CD4-positive, CD25-positive, alpha-beta regulatory T cell (primary cell): ENCODE results near the gene EPS8L1. TPM values are rescaled to one million over a fixed set of nuclear protein-coding genes. Genes with fewer than 3 reads are reported as not detected.
"Not testable (repeated sequence)": the region's sequence is repeated elsewhere in the genome, so short reads cannot be mapped to it uniquely, and the experiment has no call there.

Experiments
- ATAC-seq, 2 donors: fragments of 150-1000 bp; cut with Tn5 transposase; one replicate each; pipeline ENCODE4 v1.10.0; 2021; ENCODE audit warnings: low read depth in 2 of 2, moderate number of reproducible peaks in 2 of 2, moderate library complexity in 1 of 2
- DNase-seq, 3 donors: peaks; one replicate each; pipeline versions ENCODE4 v3.0.0 to v3.0.0-alpha.2; 2012 to 2022; ENCODE audit warnings: mixed read lengths in 1 of 3
- H3K27ac ChIP-seq: one replicate; pipeline ENCODE4 v1.7.0; 2013; ENCODE audit warnings: mild to moderate bottlenecking, low read length; ENCODE audit not compliant: insufficient read depth, poor library complexity, severe bottlenecking
- H3K27me3 ChIP-seq: one replicate; pipeline ENCODE4 v1.7.0; 2013; ENCODE audit warnings: low read length; ENCODE audit not compliant: control insufficient read depth, insufficient read depth
- H3K36me3 ChIP-seq: one replicate; pipeline ENCODE4 v1.7.0; 2013; ENCODE audit warnings: mild to moderate bottlenecking, low read length, moderate library complexity; ENCODE audit not compliant: control insufficient read depth, insufficient read depth
- H3K4me1 ChIP-seq: 2 replicates; pipeline ENCODE4 v1.7.0; 2013; ENCODE audit warnings: mild to moderate bottlenecking, low read length; ENCODE audit not compliant: insufficient read depth, control insufficient read depth, poor library complexity, severe bottlenecking
- H3K4me3 ChIP-seq: one replicate; pipeline ENCODE4 v1.7.0; 2013; ENCODE audit warnings: low read depth, mild to moderate bottlenecking, low read length, moderate library complexity
- H3K9me3 ChIP-seq, 2 experiments: 1 replicate in 1 of 2; 2 replicates in 1 of 2; pipeline ENCODE4 v1.7.0; 2013; ENCODE audit warnings: low read length in 2 of 2, mild to moderate bottlenecking in 1 of 2, moderate library complexity in 1 of 2; ENCODE audit not compliant: control insufficient read depth in 2 of 2
- H3K27ac Mint-ChIP-seq, 3 donors: one replicate each; pipeline ENCODE4 v1.8.0; 2020 to 2022; ENCODE audit warnings: mild to moderate bottlenecking in 3 of 3, mixed read lengths in 3 of 3, moderate library complexity in 2 of 3
- H3K27me3 Mint-ChIP-seq: one replicate; pipeline ENCODE4 v1.8.0; 2022; ENCODE audit warnings: mild to moderate bottlenecking, mixed read lengths
- H3K36me3 Mint-ChIP-seq: one replicate; pipeline ENCODE4 v1.8.0; 2020; ENCODE audit warnings: mixed read lengths
- H3K4me1 Mint-ChIP-seq, 4 donors: one replicate each; pipeline ENCODE4 v1.8.0; 2020 to 2022; ENCODE audit warnings: mixed read lengths in 4 of 4, mild to moderate bottlenecking in 1 of 4
- H3K4me3 Mint-ChIP-seq, 4 donors: one replicate each; pipeline ENCODE4 v1.8.0; 2020 to 2022; ENCODE audit warnings: mild to moderate bottlenecking in 4 of 4, mixed read lengths in 4 of 4, moderate library complexity in 3 of 4
- H3K9me3 Mint-ChIP-seq, 7 donors: one replicate each; pipeline ENCODE4 v1.8.0; 2020 to 2022; ENCODE audit warnings: mixed read lengths in 7 of 7, mild to moderate bottlenecking in 3 of 7, moderate library complexity in 2 of 7
- polyA plus RNA-seq, 4 donors: library from polyadenylated mRNA; unstranded; fragments of 300-500 nt; fragmentation: Illumina TruSeq; gene quantifications; one replicate each; pipeline ENCODE4 v1.2.3, GENCODE V29; 2021
- total RNA-seq: library from RNA; stranded (reverse); gene quantifications from one replicate; pipeline ENCODE4 v1.2.3, GENCODE V29; 2022

EPS8L1 gene
- total and polyA plus RNA-seq, 5 donors from 2014 or later = 0.41 to 4.4 (median 1.5) TPM

DNA sequence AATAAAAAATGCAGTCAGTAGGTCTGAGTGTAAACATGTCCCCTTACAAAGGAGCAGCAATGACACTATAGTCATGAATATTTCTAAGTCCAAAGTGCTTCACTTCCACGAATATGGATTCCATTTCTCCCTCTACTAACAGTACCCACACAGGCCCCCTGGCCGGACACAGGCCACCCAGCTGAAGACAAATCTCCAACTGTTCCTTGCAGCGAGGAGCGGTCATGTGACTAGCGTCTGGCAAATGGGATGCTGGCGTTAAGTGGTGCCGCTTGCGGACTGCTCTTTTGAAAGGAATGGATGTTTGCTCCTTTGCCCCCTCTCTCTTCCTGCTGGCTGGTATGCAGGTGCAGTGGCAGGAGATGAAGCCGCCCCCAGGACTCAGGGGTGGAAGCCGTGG lies 25.6 kb downstream of the EPS8L1 start:
- Mint-ChIP-seq H3K36me3 (peaks cover 19% of the 10 kb centered on the region), H3K4me3 (no peak overlapping the region), H3K4me1 (peaks cover 0 to 4% (median 1%) of the 10 kb centered on the region in 4 donors), H3K9me3 (no peaks in the 10 kb centered on the region), H3K27me3 (no peaks in the 10 kb centered on the region), H3K27ac (no peak overlapping the region)
- ATAC-seq = no peak
- H3K27me3 ChIP-seq = no peaks in the 10 kb centered on the region
- no peak overlapping the region for H3K4me3 ChIP-seq
- no peaks in the 10 kb centered on the region for H3K4me1 ChIP-seq
- no peak overlapping the region for H3K27ac ChIP-seq
- DNase-seq = no peak
- peaks cover 2 to 7% of the 10 kb centered on the region in 2 experiments for H3K9me3 ChIP-seq
- peaks cover 21% of the 10 kb centered on the region for H3K36me3 ChIP-seq

DNA sequence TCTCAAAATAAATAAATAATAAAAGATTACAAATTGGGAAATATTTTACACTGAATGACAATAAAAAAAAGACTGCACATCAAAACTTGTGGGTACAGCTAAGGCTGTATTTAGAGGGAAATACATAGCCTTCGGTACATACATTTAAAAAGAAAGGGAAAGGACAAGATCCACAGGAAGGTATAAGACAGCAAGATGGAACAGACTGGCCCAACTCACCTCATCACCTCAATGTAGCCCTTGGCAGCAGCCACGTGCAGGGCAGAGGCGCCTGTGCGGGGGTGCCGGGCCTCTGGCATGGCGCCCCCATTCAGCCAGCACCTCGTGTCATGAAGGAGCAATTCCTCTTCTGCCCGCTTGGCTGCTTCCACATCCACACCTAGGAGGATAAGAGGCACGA lies 27.5 kb downstream of the EPS8L1 start:
- H3K4me3 Mint-ChIP-seq = no peak overlapping the region

GRCh38 chr19:55105237-55105636 lies 29.6 kb downstream of the EPS8L1 start:
- no peak overlapping the region for H3K27ac ChIP-seq
- H3K4me3 Mint-ChIP-seq = no peak overlapping the region
- peaks cover 0 to 2% (median 0%) of the 10 kb centered on the region in 7 donors for H3K9me3 Mint-ChIP-seq
- H3K36me3 ChIP-seq = peaks cover 34% of the 10 kb centered on the region
- no peaks in the 10 kb centered on the region for H3K4me1 ChIP-seq
- peaks cover 2 to 7% of the 10 kb centered on the region in 2 experiments for H3K9me3 ChIP-seq
- H3K36me3 Mint-ChIP-seq = peaks cover 31% of the 10 kb centered on the region
- H3K27me3 Mint-ChIP-seq = no peaks in the 10 kb centered on the region
- no peak for ATAC-seq
- H3K4me1 Mint-ChIP-seq = peaks cover 0 to 6% (median 2%) of the 10 kb centered on the region in 4 donors
- H3K27ac Mint-ChIP-seq = no peak overlapping the region
- no peaks in the 10 kb centered on the region for H3K27me3 ChIP-seq
- DNase-seq = no peak
- H3K4me3 ChIP-seq = no peak overlapping the region

More for the DNA sequence above, 27.5 kb downstream of the EPS8L1 start:
- Mint-ChIP-seq H3K4me1 (peaks cover 0 to 6% (median 2%) of the 10 kb centered on the region in 4 donors), H3K27ac (no peak overlapping the region), H3K36me3 (peaks cover 23% of the 10 kb centered on the region), H3K27me3 (no peaks in the 10 kb centered on the region), H3K9me3 (no peaks in the 10 kb centered on the region)
- ATAC-seq (no peak), DNase-seq (no peak)
- H3K27me3 ChIP-seq = no peaks in the 10 kb centered on the region
- H3K9me3 ChIP-seq = peaks cover 2 to 7% of the 10 kb centered on the region in 2 experiments
- H3K4me3 ChIP-seq = no peak overlapping the region
- peaks cover 22% of the 10 kb centered on the region for H3K36me3 ChIP-seq
- no peak overlapping the region for H3K27ac ChIP-seq
- H3K4me1 ChIP-seq = no peaks in the 10 kb centered on the region

GRCh38 chr19:55106591-55106990 lies 30.9 kb downstream of the EPS8L1 start:
- Mint-ChIP-seq H3K27ac (peak overlapping the region in 1 of 3 donors; percentile 47), H3K4me3 (no peak overlapping the region), H3K36me3 (peaks cover 38% of the 10 kb centered on the region), H3K27me3 (no peaks in the 10 kb centered on the region), H3K4me1 (peaks cover 0 to 9% (median 4%) of the 10 kb centered on the region in 4 donors), H3K9me3 (peaks cover 0 to 2% (median 0%) of the 10 kb centered on the region in 7 donors)
- H3K27me3 ChIP-seq = no peaks in the 10 kb centered on the region
- no peak for DNase-seq
- no peak overlapping the region for H3K27ac ChIP-seq
- ATAC-seq = no peak
- peaks cover 2 to 7% of the 10 kb centered on the region in 2 experiments for H3K9me3 ChIP-seq
- H3K36me3 ChIP-seq = peaks cover 37% of the 10 kb centered on the region
- H3K4me1 ChIP-seq = no peaks in the 10 kb centered on the region
- H3K4me3 ChIP-seq = no peak overlapping the region

DNA sequence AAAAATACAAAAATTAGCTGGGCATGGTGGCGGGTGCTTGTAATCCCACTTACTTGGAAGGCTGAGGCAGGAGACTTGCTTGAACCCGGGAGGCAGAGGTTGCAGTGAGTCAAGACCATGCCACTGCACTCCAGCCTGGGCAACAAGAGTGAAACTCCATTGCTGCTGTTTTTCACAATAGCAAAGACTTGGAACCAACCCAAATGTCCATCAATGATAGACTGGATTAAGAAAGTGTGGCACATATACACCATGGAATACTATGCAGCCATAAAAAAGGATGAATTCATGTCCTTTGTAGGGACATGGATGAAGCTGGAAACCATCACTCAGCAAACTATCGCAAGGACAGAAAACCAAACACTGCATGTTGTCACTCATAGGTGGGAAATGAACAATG lies 31.6 kb downstream of the EPS8L1 start:
- H3K4me1 Mint-ChIP-seq, DNase-seq, H3K9me3 ChIP-seq, H3K4me3 Mint-ChIP-seq, ATAC-seq, H3K27me3 ChIP-seq, H3K27ac ChIP-seq, H3K4me3 ChIP-seq, H3K27me3 Mint-ChIP-seq, H3K4me1 ChIP-seq, H3K9me3 Mint-ChIP-seq: not testable (repeated sequence)
- peak overlapping the region in 1 of 3 donors; percentile 47 for H3K27ac Mint-ChIP-seq
- H3K36me3 Mint-ChIP-seq = peaks cover 32% of the 10 kb centered on the region
- peaks cover 37% of the 10 kb centered on the region for H3K36me3 ChIP-seq

DNA sequence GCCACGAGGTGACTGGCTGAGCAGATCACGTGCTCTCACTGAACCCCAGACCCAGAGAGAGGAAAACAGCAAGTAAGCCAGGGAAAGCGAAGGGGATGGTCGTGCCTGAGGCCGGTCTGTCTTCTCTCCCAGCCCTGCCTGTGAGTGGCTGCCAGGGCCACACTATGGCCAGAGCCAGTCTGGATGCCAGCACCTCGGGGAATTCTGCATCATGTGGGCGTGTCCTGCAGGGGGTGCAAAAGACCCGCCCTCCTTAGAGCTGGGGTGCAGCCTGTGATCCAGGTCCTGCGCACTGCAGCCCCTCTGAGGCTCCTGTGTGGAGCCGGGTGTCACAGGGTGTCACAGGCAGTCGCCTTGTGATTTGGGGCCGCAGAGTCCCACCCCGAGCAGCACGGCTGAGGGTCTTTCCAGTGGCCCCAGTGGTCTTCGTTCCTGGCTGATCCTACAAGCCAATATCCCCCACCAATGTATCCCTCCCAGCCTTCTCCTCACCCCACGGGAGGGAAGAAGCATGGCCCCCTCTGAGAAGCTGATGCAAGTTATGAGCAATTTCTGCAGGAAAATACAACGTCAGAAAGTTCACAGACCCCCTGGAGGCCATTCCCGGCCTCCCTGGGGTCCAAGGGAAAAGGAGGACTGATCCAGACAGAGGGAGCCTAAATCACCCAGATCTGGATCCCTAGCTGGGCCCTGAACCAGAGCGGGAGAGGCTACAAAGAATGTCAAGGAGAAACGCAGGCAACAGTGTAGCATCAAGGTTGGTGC lies 34.0 kb downstream of the EPS8L1 start:
- H3K36me3 ChIP-seq = peaks cover 29% of the 10 kb centered on the region
- Mint-ChIP-seq H3K27ac (no peak overlapping the region), H3K4me1 (peaks cover 0 to 17% (median 3%) of the 10 kb centered on the region in 4 donors)

GRCh38 chr19:55111238-55111831 lies 35.7 kb downstream of the EPS8L1 start:
- peak overlapping the region in 1 of 3 donors; percentile 47 for H3K27ac Mint-ChIP-seq
- H3K4me1 ChIP-seq = peaks cover 22% of the 10 kb centered on the region
- H3K4me3 ChIP-seq = no peak overlapping the region
- ATAC-seq (no peak), DNase-seq (no peak)
- H3K36me3 ChIP-seq = peaks cover 29% of the 10 kb centered on the region
- no peaks in the 10 kb centered on the region for H3K9me3 ChIP-seq
- no peaks in the 10 kb centered on the region for H3K27me3 ChIP-seq
- peaks cover 4% of the 10 kb centered on the region for H3K27me3 Mint-ChIP-seq
- peaks cover 0 to 2% (median 0%) of the 10 kb centered on the region in 7 donors for H3K9me3 Mint-ChIP-seq
- peaks cover 24% of the 10 kb centered on the region for H3K36me3 Mint-ChIP-seq
- H3K4me1 Mint-ChIP-seq = peaks cover 0 to 33% (median 14%) of the 10 kb centered on the region in 4 donors
- peak overlapping the region in 1 of 4 donors; percentile 74 for H3K4me3 Mint-ChIP-seq
- H3K27ac ChIP-seq = no peak overlapping the region

More for the DNA sequence above, 34.0 kb downstream of the EPS8L1 start:
- Histone ChIP-seq H3K4me1 (peaks cover 6% of the 10 kb centered on the region), H3K4me3 (no peak overlapping the region), H3K9me3 (no peaks in the 10 kb centered on the region), H3K27me3 (no peaks in the 10 kb centered on the region), H3K27ac (no peak overlapping the region)
- Mint-ChIP-seq H3K9me3 (peaks cover 0 to 2% (median 0%) of the 10 kb centered on the region in 7 donors), H3K4me3 (peak overlapping the region in 1 of 4 donors; percentile 47), H3K36me3 (peaks cover 27% of the 10 kb centered on the region), H3K27me3 (no peaks in the 10 kb centered on the region)
- ATAC-seq (no peak), DNase-seq (no peak)
